Endodermal cell (in vitro differentiated cells): ENCODE results near the gene SLC66A3. TPM values are rescaled to one million over a fixed set of nuclear protein-coding genes. Genes with fewer than 3 reads are reported as not detected.

Experiments
- DNase-seq: peaks from one replicate; pipeline ENCODE4 v3.0.0-alpha.2; 2017
- H3K27ac ChIP-seq: 2 replicates; pipeline ENCODE4 v1.5.1; 2013; ENCODE audit warnings: mild to moderate bottlenecking, low read depth, low read length, moderate library complexity
- H3K27me3 ChIP-seq: 2 replicates; pipeline ENCODE4 v1.6.1; 2013; ENCODE audit warnings: mild to moderate bottlenecking, low read length, moderate library complexity; ENCODE audit not compliant: insufficient read depth, control insufficient read depth, poor library complexity, severe bottlenecking
- H3K36me3 ChIP-seq: 2 replicates; pipeline ENCODE4 v1.7.0; 2013; ENCODE audit warnings: mild to moderate bottlenecking, low read length, moderate library complexity; ENCODE audit not compliant: control insufficient read depth, insufficient read depth
- H3K4me1 ChIP-seq: one replicate; pipeline ENCODE4 v1.7.0; 2013; ENCODE audit warnings: low read length; ENCODE audit not compliant: control insufficient read depth, insufficient read depth
- H3K4me3 ChIP-seq: 2 replicates; pipeline ENCODE4 v1.5.1; 2013; ENCODE audit warnings: mild to moderate bottlenecking, low read length, moderate library complexity
- H3K9ac ChIP-seq: 2 replicates; pipeline ENCODE4 v1.6.1; 2013; ENCODE audit warnings: mild to moderate bottlenecking, low read length, moderate library complexity; ENCODE audit not compliant: poor library complexity, severe bottlenecking; ENCODE audit errors: extremely low read depth
- H3K9me3 ChIP-seq: 2 replicates; pipeline ENCODE4 v1.6.1; 2013; ENCODE audit warnings: mild to moderate bottlenecking, low read length, moderate library complexity; ENCODE audit not compliant: control insufficient read depth
- H3K27ac Mint-ChIP-seq: 2 replicates; pipeline ENCODE4 v1.8.0; 2020; ENCODE audit warnings: mixed read lengths
- H3K27me3 Mint-ChIP-seq: 2 replicates; pipeline ENCODE4 v1.8.0; 2021; ENCODE audit warnings: mild to moderate bottlenecking, mixed read lengths; ENCODE audit not compliant: insufficient read depth
- H3K36me3 Mint-ChIP-seq: 2 replicates; pipeline ENCODE4 v1.8.0; 2020; ENCODE audit warnings: low read depth, mixed read lengths
- H3K4me1 Mint-ChIP-seq: 2 replicates; pipeline ENCODE4 v1.8.0; 2020; ENCODE audit warnings: mixed read lengths
- H3K4me3 Mint-ChIP-seq: 2 replicates; pipeline ENCODE4 v1.8.0; 2020; ENCODE audit warnings: mild to moderate bottlenecking, moderate library complexity, mixed read lengths
- H3K9me3 Mint-ChIP-seq: 2 replicates; pipeline ENCODE4 v1.8.0; 2020; ENCODE audit warnings: mild to moderate bottlenecking, mixed read lengths
- WGBS, 2 experiments: methylation state at CpG; one replicate each; pipeline versions ENCODE4 v1.1.5 to v1.1.7; 2013; ENCODE audit warnings: missing lambda C conversion rate in 2 of 2, mixed read lengths in 1 of 2; ENCODE audit not compliant: insufficient coverage in 1 of 2, insufficient read length in 1 of 2; 5-methylcytosine and 5-hydroxymethylcytosine counted together
- total RNA-seq, 2 donors: library from RNA; stranded (reverse); fragmentation: NEBNext Ultra II Directional in 1 of 2; extraction: Animal tissue kit (Norgen Biotek cat#: 25700) in 1 of 2; gene quantifications; 2 replicates in 1 of 2; 3 replicates in 1 of 2; pipeline ENCODE4 v1.2.1, GENCODE V29; 2021
- TF ChIP-seq, protein P1 (sequence below): fragments of 200-600 bp; sonication (generic); conservative IDR thresholded peaks from 2 replicates; pipeline ENCODE4 v1.5.0; 2021; ENCODE audit warnings: antibody characterized with exemption, mild to moderate bottlenecking

SLC66A3 gene
- total RNA-seq, 2 donors from 2014 or later, result 14.4 to 17.5 TPM

DNA sequence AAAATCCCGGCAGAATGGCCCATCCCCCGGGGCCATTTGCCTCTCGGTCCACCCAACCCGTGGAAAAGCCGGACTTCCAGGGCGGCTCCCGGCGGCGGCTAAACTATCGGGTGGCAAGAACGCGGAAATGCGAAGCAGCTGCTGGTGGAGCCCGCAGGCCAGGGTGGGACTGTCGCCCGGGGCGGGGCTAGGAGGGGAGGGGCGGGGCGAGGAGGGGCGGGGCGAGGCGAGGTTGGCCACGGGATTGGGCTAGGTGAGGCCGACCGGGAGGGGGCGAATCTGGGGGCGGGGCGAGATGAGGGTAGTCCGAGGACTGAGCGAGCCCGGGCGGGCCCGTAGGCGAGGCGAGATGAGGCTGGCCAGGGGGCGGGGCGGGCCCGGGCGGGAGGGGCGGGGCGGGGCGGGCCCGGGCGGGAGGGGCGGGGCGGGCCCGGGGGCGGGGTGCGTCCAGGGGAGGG is 315 bp upstream of the SLC66A3 start:
- Mint-ChIP-seq H3K36me3 (no peaks in the 10 kb centered on the region), H3K27me3 (peaks cover 18% of the 10 kb centered on the region), H3K4me3 (peak overlapping the region; percentile 57), H3K9me3 (no peaks in the 10 kb centered on the region), H3K4me1 (peaks cover 14% of the 10 kb centered on the region), H3K27ac (peak overlapping the region; percentile 90)
- Histone ChIP-seq H3K4me1 (peaks cover 5% of the 10 kb centered on the region), H3K27ac (no peak overlapping the region), H3K9ac (peak overlapping the region; percentile 71), H3K9me3 (no peaks in the 10 kb centered on the region), H3K27me3 (no peaks in the 10 kb centered on the region), H3K4me3 (peak overlapping the region; percentile 83), H3K36me3 (no peaks in the 10 kb centered on the region)
- WGBS, 2 experiments, result 0% methylated on average over 9 to 45 of the region's 49 CpGs
- peak; percentile 100 for DNase-seq
- TF ChIP-seq, protein P1, sequence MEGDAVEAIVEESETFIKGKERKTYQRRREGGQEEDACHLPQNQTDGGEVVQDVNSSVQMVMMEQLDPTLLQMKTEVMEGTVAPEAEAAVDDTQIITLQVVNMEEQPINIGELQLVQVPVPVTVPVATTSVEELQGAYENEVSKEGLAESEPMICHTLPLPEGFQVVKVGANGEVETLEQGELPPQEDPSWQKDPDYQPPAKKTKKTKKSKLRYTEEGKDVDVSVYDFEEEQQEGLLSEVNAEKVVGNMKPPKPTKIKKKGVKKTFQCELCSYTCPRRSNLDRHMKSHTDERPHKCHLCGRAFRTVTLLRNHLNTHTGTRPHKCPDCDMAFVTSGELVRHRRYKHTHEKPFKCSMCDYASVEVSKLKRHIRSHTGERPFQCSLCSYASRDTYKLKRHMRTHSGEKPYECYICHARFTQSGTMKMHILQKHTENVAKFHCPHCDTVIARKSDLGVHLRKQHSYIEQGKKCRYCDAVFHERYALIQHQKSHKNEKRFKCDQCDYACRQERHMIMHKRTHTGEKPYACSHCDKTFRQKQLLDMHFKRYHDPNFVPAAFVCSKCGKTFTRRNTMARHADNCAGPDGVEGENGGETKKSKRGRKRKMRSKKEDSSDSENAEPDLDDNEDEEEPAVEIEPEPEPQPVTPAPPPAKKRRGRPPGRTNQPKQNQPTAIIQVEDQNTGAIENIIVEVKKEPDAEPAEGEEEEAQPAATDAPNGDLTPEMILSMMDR, result no peak

DNA sequence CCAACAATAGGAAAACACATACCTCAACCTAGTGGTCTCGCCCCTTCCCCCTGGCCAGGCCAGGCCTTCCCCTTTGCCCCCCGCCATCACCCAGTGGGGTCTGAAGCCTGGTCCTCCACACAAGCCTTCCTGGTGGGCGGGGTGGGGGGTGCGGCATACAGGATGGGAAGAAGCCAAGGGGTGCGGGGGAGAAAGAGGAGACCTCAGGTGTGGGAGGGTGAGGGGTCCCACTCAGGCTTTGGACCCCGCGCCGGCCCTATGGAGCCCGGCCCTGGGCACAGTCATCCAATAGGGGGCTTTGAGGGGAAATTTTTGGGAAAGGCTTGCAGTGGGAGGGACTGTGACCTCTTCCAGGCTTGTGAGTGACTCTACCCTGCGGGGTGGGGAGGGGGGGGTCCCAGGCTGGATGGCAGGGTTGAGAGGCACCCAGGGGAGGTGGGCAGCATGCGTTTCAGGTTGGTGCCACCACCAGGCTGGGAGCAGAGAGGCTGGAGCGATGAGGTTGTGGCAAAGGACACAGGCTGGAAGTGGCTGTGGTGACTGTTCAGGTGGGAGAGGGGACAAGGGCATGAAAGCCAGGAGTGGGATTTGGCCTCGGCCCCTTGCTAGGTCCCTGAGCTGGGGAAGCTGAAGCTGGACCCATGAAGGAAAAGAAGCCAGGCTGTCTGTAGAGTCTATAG is 1.3 kb downstream of the SLC66A3 start:
- WGBS, 2 experiments, result 94 to 100% methylated on average over 2 to 13 of the region's 13 CpGs
- Histone ChIP-seq H3K36me3 (no peaks in the 10 kb centered on the region), H3K27me3 (no peaks in the 10 kb centered on the region), H3K4me1 (peaks cover 5% of the 10 kb centered on the region), H3K9me3 (no peaks in the 10 kb centered on the region), H3K9ac (no peak overlapping the region), H3K27ac (no peak overlapping the region), H3K4me3 (peak overlapping the region; percentile 81)
- no peaks in the 10 kb centered on the region for H3K9me3 Mint-ChIP-seq
- H3K4me3 Mint-ChIP-seq, result peak overlapping the region; percentile 57
- DNase-seq, result no peak
- no peaks in the 10 kb centered on the region for H3K36me3 Mint-ChIP-seq
- no peak overlapping the region for H3K27ac Mint-ChIP-seq
- peaks cover 4% of the 10 kb centered on the region for H3K4me1 Mint-ChIP-seq
- TF ChIP-seq, protein P1, result no peak
- H3K27me3 Mint-ChIP-seq, result peaks cover 18% of the 10 kb centered on the region

DNA sequence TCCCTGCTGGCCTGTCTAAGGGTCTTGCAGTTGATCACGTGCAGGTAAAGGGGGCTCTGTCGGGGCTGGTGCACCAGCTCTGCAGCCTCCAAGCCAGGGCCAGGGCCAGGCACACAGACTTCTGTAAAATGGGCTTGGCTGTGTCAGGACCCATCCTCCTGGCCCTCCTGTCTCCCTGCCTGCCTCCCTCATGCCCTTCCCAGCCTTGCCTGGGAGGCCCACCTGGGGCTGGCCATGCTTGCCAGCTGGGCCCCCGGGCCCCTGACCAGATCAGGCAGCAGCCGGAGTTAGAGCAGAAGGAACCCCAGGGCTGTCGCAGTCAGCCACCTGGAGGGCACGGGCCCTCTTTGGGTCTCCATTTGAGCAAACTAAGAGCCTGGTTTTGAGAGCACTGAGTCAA is 2.0 kb downstream of the SLC66A3 start:
- H3K4me3 Mint-ChIP-seq, result no peak overlapping the region
- H3K9me3 ChIP-seq, result no peaks in the 10 kb centered on the region
- no peaks in the 10 kb centered on the region for H3K9me3 Mint-ChIP-seq
- TF ChIP-seq, protein P1, result no peak
- peaks cover 4% of the 10 kb centered on the region for H3K4me1 Mint-ChIP-seq
- peaks cover 13% of the 10 kb centered on the region for H3K27me3 Mint-ChIP-seq
- no peaks in the 10 kb centered on the region for H3K27me3 ChIP-seq
- H3K27ac ChIP-seq, result no peak overlapping the region
- H3K4me1 ChIP-seq, result peaks cover 5% of the 10 kb centered on the region
- no peaks in the 10 kb centered on the region for H3K36me3 Mint-ChIP-seq
- DNase-seq, result peak; percentile 39
- H3K27ac Mint-ChIP-seq, result no peak overlapping the region
- no peak overlapping the region for H3K4me3 ChIP-seq
- 94 to 97% methylated on average over 6 of the region's 6 CpGs for WGBS, 2 experiments
- no peaks in the 10 kb centered on the region for H3K36me3 ChIP-seq
- H3K9ac ChIP-seq, result no peak overlapping the region
